HepG2 (cell line): ENCODE results near the gene MAP3K14. TPM values are rescaled to one million over a fixed set of nuclear protein-coding genes. Genes with fewer than 3 reads are reported as not detected.

ENCODE experiments used
- ATAC-seq: fragments of 200-7000 bp; cut with Tn5 transposase; 3 replicates; pipeline ENCODE4 v1.9.1; 2020; ENCODE audit warnings: mild to moderate bottlenecking, moderate library complexity
- BruUV-seq: library from RNA; stranded (reverse); fragments of 400-500 nt; replicated peaks from 2 replicates; lab custom pipeline; 2021; lab: Mats Ljungman, UMichigan
- CTCF ChIA-PET: fragments of 300-600 bp; formaldehyde crosslinking; extraction: SDS; loops from one replicate; lab custom pipeline; 2021; ENCODE audit warnings: low total read pairs, inconsistent platforms, low intra/inter-chr PET ratio; lab: Yijun Ruan, JAX
- POLR2A ChIA-PET: fragments of 350-600 bp; sonication (Branson Sonifier 250); formaldehyde crosslinking; loops from one replicate; lab custom pipeline; 2020; ENCODE audit warnings: antibody characterized with exemption, inconsistent platforms; lab: Yijun Ruan, JAX
- DNase-seq: peaks from one replicate; pipeline ENCODE4 v3.0.0-alpha.2; 2015; ENCODE audit warnings: low spot score
- FAIRE-seq: peaks from 3 replicates; lab custom pipeline; 2011; peaks lifted over from hg19 to GRCh38; lab: Jason Lieb, UNC
- H2AFZ ChIP-seq: one replicate; pipeline ENCODE4 v1.6.1; 2011; ENCODE audit warnings: low read length, inconsistent platforms
- H3K27ac ChIP-seq: fragments of 300-600 bp; 3 replicates; pipeline ENCODE4 v1.8.0; 2011; ENCODE audit warnings: mixed run types, mild to moderate bottlenecking, mixed read lengths, low read length, inconsistent platforms; ENCODE audit not compliant: insufficient read depth; ENCODE audit errors: extremely low read length
- H3K27me3 ChIP-seq, 2 experiments: fragments of 200-600 bp in 1 of 2; 2 replicates in 1 of 2; 3 replicates in 1 of 2; pipeline versions ENCODE4 v1.6.0 to v1.8.0; 2011; ENCODE audit warnings: low read length in 2 of 2, mild to moderate bottlenecking in 2 of 2, moderate library complexity in 2 of 2, inconsistent platforms in 1 of 2; ENCODE audit not compliant: insufficient read depth in 2 of 2, control insufficient read depth in 1 of 2
- H3K36me3 ChIP-seq, 2 experiments: fragments of 200-600 bp in 1 of 2; replicated peaks in 1 of 2; 2 replicates in 1 of 2; 3 replicates in 1 of 2; pipeline versions ENCODE4 v1.5.1 to v1.8.0; 2011; ENCODE audit warnings: low read length in 2 of 2, inconsistent platforms in 1 of 2; ENCODE audit not compliant: insufficient read depth in 2 of 2, control insufficient read depth in 1 of 2
- H3K4me1 ChIP-seq: 2 replicates; pipeline ENCODE4 v1.5.1; 2012; ENCODE audit warnings: low read length, inconsistent platforms; ENCODE audit not compliant: insufficient read depth
- H3K4me2 ChIP-seq: 2 replicates; pipeline ENCODE4 v1.6.0; 2011; ENCODE audit warnings: low read depth, low read length, inconsistent platforms
- H3K4me3 ChIP-seq, 3 experiments: fragments of 200-600 bp in 1 of 3; sonication (generic), shearing (Covaris generic) in 1 of 3; replicated peaks in 1 of 3; 2 replicates each; pipeline ENCODE4 v1.5.1; 2011 to 2016; ENCODE audit warnings: low read length in 3 of 3, inconsistent platforms in 2 of 3, low read depth in 2 of 3, mild to moderate bottlenecking in 2 of 3, control low read depth in 1 of 3, mixed read lengths in 1 of 3; ENCODE audit not compliant: insufficient read depth in 1 of 3
- H3K79me2 ChIP-seq: one replicate; pipeline ENCODE4 v1.6.1; 2011; ENCODE audit warnings: low read length, inconsistent platforms; ENCODE audit not compliant: insufficient read depth
- H3K9ac ChIP-seq: 2 replicates; pipeline ENCODE4 v1.6.0; 2011; ENCODE audit warnings: mild to moderate bottlenecking, low read depth, low read length, inconsistent platforms; ENCODE audit not compliant: insufficient read depth
- H3K9me3 ChIP-seq: 2 replicates; pipeline ENCODE4 v1.5.1; 2012; ENCODE audit warnings: mild to moderate bottlenecking, low read length
- H4K20me1 ChIP-seq: 2 replicates; pipeline ENCODE4 v1.6.0; 2011; ENCODE audit warnings: inconsistent platforms, mild to moderate bottlenecking, low read length, moderate library complexity; ENCODE audit not compliant: insufficient read depth
- BCL6 ChIP-seq: IDR thresholded peaks from 2 replicates; pipeline ENCODE4 v1.6.1; 2016; ENCODE audit warnings: missing genetic modification reagents, missing compliant biosample characterization
- TBX3 ChIP-seq: fragments of 450-650 bp; IDR thresholded peaks from 2 replicates; pipeline ENCODE4 v1.6.1; 2017; ENCODE audit warnings: antibody characterized with exemption, mild to moderate bottlenecking, inconsistent platforms, borderline replicate concordance
- THYN1 ChIP-seq: sonication (generic); formaldehyde crosslinking; IDR thresholded peaks from 2 replicates; pipeline ENCODE4 v1.8.1; 2023; ENCODE audit warnings: low read depth, mild to moderate bottlenecking, moderate library complexity, missing genetic modification reagents, borderline replicate concordance
- XBP1 ChIP-seq: sonication (generic); formaldehyde crosslinking; IDR thresholded peaks from 2 replicates; pipeline ENCODE4 v1.5.0; 2020; ENCODE audit warnings: missing genetic modification reagents
- ZNF256 ChIP-seq: sonication (generic); formaldehyde crosslinking; conservative IDR thresholded peaks from 2 replicates; pipeline ENCODE4 v1.4.0; 2020; ENCODE audit warnings: missing genetic modification reagents
- ZNF44 ChIP-seq: sonication (generic); formaldehyde crosslinking; IDR thresholded peaks from 2 replicates; pipeline ENCODE4 v1.5.1; 2020; ENCODE audit warnings: mild to moderate bottlenecking, missing genetic modification reagents
- ZNF556 ChIP-seq: sonication (generic); formaldehyde crosslinking; IDR thresholded peaks from 2 replicates; pipeline ENCODE4 v1.4.0; 2020; ENCODE audit warnings: mild to moderate bottlenecking, missing genetic modification reagents, borderline replicate concordance
- ZNF557 ChIP-seq: sonication (generic); formaldehyde crosslinking; IDR thresholded peaks from 2 replicates; pipeline ENCODE4 v1.4.0; 2020; ENCODE audit warnings: missing genetic modification reagents
- ZNF891 ChIP-seq: sonication (generic); formaldehyde crosslinking; IDR thresholded peaks from 2 replicates; pipeline ENCODE4 v1.5.0; 2020; ENCODE audit warnings: mild to moderate bottlenecking, missing genetic modification reagents
- WGBS: methylation state at CpG from one replicate; pipeline ENCODE4 v1.1.6; 2017; ENCODE audit warnings: low lambda C conversion rate; 5-methylcytosine and 5-hydroxymethylcytosine counted together
- in situ Hi-C: cut with HindIII; loops from 2 replicates; pipeline ENCODE4 v1.10.0; 2017; ENCODE audit warnings: low pct_unique_long_range_greater_than_20kb; ENCODE audit not compliant: extremely low pct_ligation_motif_present
- intact Hi-C: fragments of 100-400 bp; cut with micrococcal nuclease; formaldehyde crosslinking; loops from one replicate; pipeline ENCODE4 v1.10.0; 2022; ENCODE audit not compliant: unreplicated experiment
- polyA plus RNA-seq, 8 experiments: library from polyadenylated mRNA; depleted of rRNA in 3 of 8; stranded (reverse) in 7 of 8; unstranded in 1 of 8; fragments of >200 nt; fragmentation: Illumina TruSeq in 4 of 8; extraction: Trizol in 4 of 8; gene quantifications; 2 replicates each; pipeline versions ENCODE4 v1.2.1 to v1.2.3, GENCODE V29; 2011 to 2016; ENCODE audit warnings: low read depth in 4 of 8, missing spikeins in 1 of 8, mixed read lengths in 1 of 8; ENCODE audit not compliant: insufficient read depth in 1 of 8
- total RNA-seq, 5 experiments: library from RNA; depleted of rRNA; stranded (reverse); fragments of >200 nt; fragmentation: Illumina TruSeq; extraction: Trizol; gene quantifications; 2 replicates each; pipeline ENCODE4 v1.2.3, GENCODE V29; 2016; ENCODE audit warnings: low read depth in 1 of 5
- TF ChIP-seq, protein P1 (sequence below): sonication (generic); formaldehyde crosslinking; IDR thresholded peaks from 2 replicates; pipeline ENCODE4 v1.5.0; 2020; ENCODE audit warnings: mild to moderate bottlenecking, missing genetic modification reagents
- TF ChIP-seq, protein P2 (sequence below): sonication (generic); formaldehyde crosslinking; IDR thresholded peaks from 2 replicates; pipeline ENCODE4 v1.4.0; 2020; ENCODE audit warnings: missing genetic modification reagents, mild to moderate bottlenecking, borderline replicate concordance
- TF ChIP-seq, protein P3 (sequence below), 2 experiments: sonication (generic) in 1 of 2; formaldehyde crosslinking in 1 of 2; IDR thresholded peaks; 2 replicates each; pipeline versions ENCODE4 v1.5.1 to v1.6.1; 2011 to 2020; ENCODE audit warnings: borderline replicate concordance in 1 of 2, low read depth in 1 of 2, low read length in 1 of 2, mild to moderate bottlenecking in 1 of 2, missing genetic modification reagents in 1 of 2, moderate library complexity in 1 of 2
- TF ChIP-seq, protein P4 (sequence below): IDR thresholded peaks from 2 replicates; pipeline ENCODE4 v1.6.1; 2016; ENCODE audit warnings: low read depth
- TF ChIP-seq, protein P5 (sequence below): IDR thresholded peaks from 2 replicates; pipeline ENCODE4 v1.6.1; 2016; ENCODE audit warnings: missing compliant biosample characterization, missing genetic modification reagents, borderline replicate concordance

The MAP3K14 gene
- total and polyA plus RNA-seq, 2 of the 13 experiments (the other 11 are each of a cell fraction or from before 2014, with no cell fraction given): 2.6 TPM

DNA sequence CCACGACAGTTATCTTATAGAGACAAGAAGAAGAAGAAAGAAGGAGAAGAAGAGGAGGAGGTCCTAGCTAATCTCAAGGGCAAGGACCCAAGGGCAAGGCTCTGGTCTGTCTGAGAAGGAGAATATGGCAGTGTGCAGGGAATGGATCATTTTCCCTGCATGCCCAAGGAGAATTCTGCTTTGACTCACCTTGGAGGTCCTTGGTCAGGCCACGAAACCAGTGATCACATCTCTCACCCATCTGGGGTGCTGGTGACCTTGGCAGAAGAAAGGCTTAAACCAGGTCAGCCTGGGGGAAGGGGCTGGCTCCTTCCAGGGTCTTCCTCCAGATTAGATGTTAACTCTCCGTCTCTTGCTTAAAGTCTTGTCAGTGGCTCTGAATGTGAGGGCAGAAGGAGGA is 96.7 kb downstream of the MAP3K14 start:
- ATAC-seq (no peak), FAIRE-seq (no peak), DNase-seq (no peak)
- Histone ChIP-seq H3K79me2 (no peaks in the 10 kb centered on the region), H3K27ac (no peak overlapping the region), H3K27me3 (peaks cover 19 to 54% of the 10 kb centered on the region in 2 experiments; a peak in 4 of 5 replicates), H2AFZ (no peak overlapping the region), H3K4me2 (no peak overlapping the region), H3K4me3 (no peak overlapping the region), H3K9me3 (no peaks in the 10 kb centered on the region), H4K20me1 (no peaks in the 10 kb centered on the region), H3K9ac (no peak overlapping the region), H3K36me3 (no peaks in the 10 kb centered on the region), H3K4me1 (peaks cover 7% of the 10 kb centered on the region; the same call in 1 of the 2 replicates)
- 23% methylated on average over 2 of the region's 3 CpGs for WGBS
- in situ Hi-C loops: no loop called here
- no TSS peak for BruUV-seq
- ChIA-PET POLR2A (interaction anchor here (1.5 to 2.7 kb wide), 4 partner anchors 8 to 71 kb away, joined by 5 to 22 read pairs (median 13); partner anchors contain the start of gene HEXIM1), CTCF (interaction anchor here (1.9 to 4.8 kb wide), 4 partner anchors 12 to 165 kb away, joined by 20 to 63 read pairs (median 24); partner anchors contain the start of gene ACBD4)
- intact Hi-C loops: no loop called here
- TF ChIP-seq, protein P1, sequence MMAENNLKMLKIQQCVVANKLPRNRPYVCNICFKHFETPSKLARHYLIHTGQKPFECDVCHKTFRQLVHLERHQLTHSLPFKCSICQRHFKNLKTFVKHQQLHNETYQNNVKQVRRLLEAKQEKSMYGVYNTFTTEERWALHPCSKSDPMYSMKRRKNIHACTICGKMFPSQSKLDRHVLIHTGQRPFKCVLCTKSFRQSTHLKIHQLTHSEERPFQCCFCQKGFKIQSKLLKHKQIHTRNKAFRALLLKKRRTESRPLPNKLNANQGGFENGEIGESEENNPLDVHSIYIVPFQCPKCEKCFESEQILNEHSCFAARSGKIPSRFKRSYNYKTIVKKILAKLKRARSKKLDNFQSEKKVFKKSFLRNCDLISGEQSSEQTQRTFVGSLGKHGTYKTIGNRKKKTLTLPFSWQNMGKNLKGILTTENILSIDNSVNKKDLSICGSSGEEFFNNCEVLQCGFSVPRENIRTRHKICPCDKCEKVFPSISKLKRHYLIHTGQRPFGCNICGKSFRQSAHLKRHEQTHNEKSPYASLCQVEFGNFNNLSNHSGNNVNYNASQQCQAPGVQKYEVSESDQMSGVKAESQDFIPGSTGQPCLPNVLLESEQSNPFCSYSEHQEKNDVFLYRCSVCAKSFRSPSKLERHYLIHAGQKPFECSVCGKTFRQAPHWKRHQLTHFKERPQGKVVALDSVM (CRISPR knock-in tag): no peak
- TF ChIP-seq XBP1 (CRISPR knock-in tag) (no peak), ZNF556 (CRISPR knock-in tag) (no peak), ZNF891 (CRISPR knock-in tag) (no peak), ZNF256 (CRISPR knock-in tag) (no peak), THYN1 (CRISPR knock-in tag) (no peak), ZNF44 (no peak), BCL6 (CRISPR knock-in tag) (no peak), ZNF557 (CRISPR knock-in tag) (no peak), TBX3 (no peak)
- TF ChIP-seq, protein P2, sequence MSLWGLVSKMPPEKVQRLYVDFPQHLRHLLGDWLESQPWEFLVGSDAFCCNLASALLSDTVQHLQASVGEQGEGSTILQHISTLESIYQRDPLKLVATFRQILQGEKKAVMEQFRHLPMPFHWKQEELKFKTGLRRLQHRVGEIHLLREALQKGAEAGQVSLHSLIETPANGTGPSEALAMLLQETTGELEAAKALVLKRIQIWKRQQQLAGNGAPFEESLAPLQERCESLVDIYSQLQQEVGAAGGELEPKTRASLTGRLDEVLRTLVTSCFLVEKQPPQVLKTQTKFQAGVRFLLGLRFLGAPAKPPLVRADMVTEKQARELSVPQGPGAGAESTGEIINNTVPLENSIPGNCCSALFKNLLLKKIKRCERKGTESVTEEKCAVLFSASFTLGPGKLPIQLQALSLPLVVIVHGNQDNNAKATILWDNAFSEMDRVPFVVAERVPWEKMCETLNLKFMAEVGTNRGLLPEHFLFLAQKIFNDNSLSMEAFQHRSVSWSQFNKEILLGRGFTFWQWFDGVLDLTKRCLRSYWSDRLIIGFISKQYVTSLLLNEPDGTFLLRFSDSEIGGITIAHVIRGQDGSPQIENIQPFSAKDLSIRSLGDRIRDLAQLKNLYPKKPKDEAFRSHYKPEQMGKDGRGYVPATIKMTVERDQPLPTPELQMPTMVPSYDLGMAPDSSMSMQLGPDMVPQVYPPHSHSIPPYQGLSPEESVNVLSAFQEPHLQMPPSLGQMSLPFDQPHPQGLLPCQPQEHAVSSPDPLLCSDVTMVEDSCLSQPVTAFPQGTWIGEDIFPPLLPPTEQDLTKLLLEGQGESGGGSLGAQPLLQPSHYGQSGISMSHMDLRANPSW: no peak
- TF ChIP-seq, protein P3, sequence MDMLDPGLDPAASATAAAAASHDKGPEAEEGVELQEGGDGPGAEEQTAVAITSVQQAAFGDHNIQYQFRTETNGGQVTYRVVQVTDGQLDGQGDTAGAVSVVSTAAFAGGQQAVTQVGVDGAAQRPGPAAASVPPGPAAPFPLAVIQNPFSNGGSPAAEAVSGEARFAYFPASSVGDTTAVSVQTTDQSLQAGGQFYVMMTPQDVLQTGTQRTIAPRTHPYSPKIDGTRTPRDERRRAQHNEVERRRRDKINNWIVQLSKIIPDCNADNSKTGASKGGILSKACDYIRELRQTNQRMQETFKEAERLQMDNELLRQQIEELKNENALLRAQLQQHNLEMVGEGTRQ (IDR thresholded peaks at IDR 0.05; ENCODE audit: low read depth, low read length): no peak
- TF ChIP-seq, protein P3 (CRISPR knock-in tag; IDR thresholded peaks at IDR 0.05; ENCODE audit: borderline replicate concordance): no peak
- TF ChIP-seq, protein P4, sequence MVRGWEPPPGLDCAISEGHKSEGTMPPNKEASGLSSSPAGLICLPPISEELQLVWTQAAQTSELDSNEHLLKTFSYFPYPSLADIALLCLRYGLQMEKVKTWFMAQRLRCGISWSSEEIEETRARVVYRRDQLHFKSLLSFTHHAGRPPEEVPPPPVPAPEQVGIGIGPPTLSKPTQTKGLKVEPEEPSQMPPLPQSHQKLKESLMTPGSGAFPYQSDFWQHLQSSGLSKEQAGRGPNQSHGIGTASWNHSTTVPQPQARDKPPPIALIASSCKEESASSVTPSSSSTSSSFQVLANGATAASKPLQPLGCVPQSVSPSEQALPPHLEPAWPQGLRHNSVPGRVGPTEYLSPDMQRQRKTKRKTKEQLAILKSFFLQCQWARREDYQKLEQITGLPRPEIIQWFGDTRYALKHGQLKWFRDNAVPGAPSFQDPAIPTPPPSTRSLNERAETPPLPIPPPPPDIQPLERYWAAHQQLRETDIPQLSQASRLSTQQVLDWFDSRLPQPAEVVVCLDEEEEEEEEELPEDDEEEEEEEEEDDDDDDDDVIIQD (CRISPR knock-in tag): no peak
- TF ChIP-seq, protein P5, sequence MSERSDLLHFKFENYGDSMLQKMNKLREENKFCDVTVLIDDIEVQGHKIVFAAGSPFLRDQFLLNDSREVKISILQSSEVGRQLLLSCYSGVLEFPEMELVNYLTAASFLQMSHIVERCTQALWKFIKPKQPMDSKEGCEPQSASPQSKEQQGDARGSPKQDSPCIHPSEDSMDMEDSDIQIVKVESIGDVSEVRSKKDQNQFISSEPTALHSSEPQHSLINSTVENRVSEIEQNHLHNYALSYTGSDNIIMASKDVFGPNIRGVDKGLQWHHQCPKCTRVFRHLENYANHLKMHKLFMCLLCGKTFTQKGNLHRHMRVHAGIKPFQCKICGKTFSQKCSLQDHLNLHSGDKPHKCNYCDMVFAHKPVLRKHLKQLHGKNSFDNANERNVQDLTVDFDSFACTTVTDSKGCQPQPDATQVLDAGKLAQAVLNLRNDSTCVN (CRISPR knock-in tag): no peak
